Measurements from ENCODE around the gene PDLIM4.

PDLIM4 gene

GRCh38 chr5:132226516-132227234, 30.8 kb upstream of the PDLIM4 start:
- DNase-seq: peak in 11 of 42 donors; percentile 9 to 42 (median 16)
- intact Hi-C loops (cut with DNase I): no loop called here

GRCh38 chr5:132227235-132227484, 30.3 kb upstream of the PDLIM4 start:
- peak in 4 of 42 donors; percentile 31 to 67 (median 56) for DNase-seq
- intact Hi-C loops (cut with DNase I): no loop called here

GRCh38 chr5:132227485-132228240, 29.8 kb upstream of the PDLIM4 start, which contains the start of gene P4HA2:
TSS of gene P4HA2 (minus strand) at chr5:132227853. CDS start at chr5:132218626, 9,227 bp downstream.
- DNase-seq: peak in 41 of 42 donors; percentile 50 to 85 (median 73)
- intact Hi-C loops (cut with DNase I): no loop called here

- DNase-seq: peak in 5 of 42 donors; percentile 5 to 36 (median 10)
Measured at GRCh38 chr5:132228241-132229035, 29.1 kb upstream of the PDLIM4 start.

GRCh38 chr5:132229236-132229635, 28.3 kb upstream of the PDLIM4 start:
- intact Hi-C loops (cut with DNase I): no loop called here
- DNase-seq: peak in 5 of 42 donors; percentile 0 to 26 (median 5)

More at GRCh38 chr5:132228241-132229035, 29.1 kb upstream of the PDLIM4 start:
- intact Hi-C loops (cut with DNase I): no loop called here

- DNase-seq: peak in 2 of 42 donors; percentile 7
- intact Hi-C loops (cut with DNase I): no loop called here
Measured at GRCh38 chr5:132230871-132231270, 26.6 kb upstream of the PDLIM4 start.

GRCh38 chr5:132232465-132232864, 25.0 kb upstream of the PDLIM4 start:
- peak in 3 of 42 donors; percentile 0 to 4 (median 1) for DNase-seq
- intact Hi-C loops (cut with DNase I): no loop called here

GRCh38 chr5:132233081-132233480, 24.4 kb upstream of the PDLIM4 start:
- intact Hi-C loops (cut with DNase I): no loop called here
- DNase-seq: peak in 1 of 42 donors; percentile 3

- peak in 6 of 42 donors; percentile 1 to 29 (median 6) for DNase-seq
- intact Hi-C loops (cut with DNase I): no loop called here
Measured at GRCh38 chr5:132233811-132234683, 23.4 kb upstream of the PDLIM4 start.

GRCh38 chr5:132234684-132235062, 22.8 kb upstream of the PDLIM4 start:
- peak in 7 of 42 donors; percentile 1 to 26 (median 7) for DNase-seq
- intact Hi-C loops (cut with DNase I): no loop called here

- intact Hi-C loops (cut with DNase I): no loop called here
- DNase-seq: no peak
Measured at GRCh38 chr5:132235340-132235739, 22.2 kb upstream of the PDLIM4 start.

GRCh38 chr5:132237141-132237540, 20.4 kb upstream of the PDLIM4 start:
- intact Hi-C loops (cut with DNase I): no loop called here
- peak in 8 of 42 donors; percentile 2 to 30 (median 6) for DNase-seq

GRCh38 chr5:132237670-132238069, 19.8 kb upstream of the PDLIM4 start:
- DNase-seq: peak in 5 of 42 donors; percentile 2 to 10 (median 3)
- intact Hi-C loops (cut with DNase I): no loop called here

GRCh38 chr5:132238169-132238744, 19.2 kb upstream of the PDLIM4 start:
- intact Hi-C loops (cut with DNase I): no loop called here
- DNase-seq: peak in 41 of 42 donors; percentile 55 to 93 (median 84)

- peak in 8 of 42 donors; percentile 0 to 28 (median 4) for DNase-seq
- intact Hi-C loops (cut with DNase I): no loop called here
Measured at GRCh38 chr5:132238901-132239500, 18.5 kb upstream of the PDLIM4 start.

- peak in 6 of 42 donors; percentile 1 to 15 (median 3) for DNase-seq
- intact Hi-C loops (cut with DNase I): no loop called here
Measured at GRCh38 chr5:132239776-132240175, 17.7 kb upstream of the PDLIM4 start.

- DNase-seq: peak in 7 of 42 donors; percentile 0 to 13 (median 3)
- intact Hi-C loops (cut with DNase I): no loop called here
Measured at GRCh38 chr5:132243366-132243977, 14.0 kb upstream of the PDLIM4 start.
